T1000 (cell line): Measurements from ENCODE around the gene BACH2.
"Not testable (repeated sequence)": the region's sequence is repeated elsewhere in the genome, so short reads cannot be mapped to it uniquely, and the experiment has no call there.

Source experiments
- DNase-seq: peaks from one replicate; lab custom pipeline; 2025; ENCODE audit warnings: mixed read lengths; lab: John Stamatoyannopoulos, UW

Gene BACH2

DNA sequence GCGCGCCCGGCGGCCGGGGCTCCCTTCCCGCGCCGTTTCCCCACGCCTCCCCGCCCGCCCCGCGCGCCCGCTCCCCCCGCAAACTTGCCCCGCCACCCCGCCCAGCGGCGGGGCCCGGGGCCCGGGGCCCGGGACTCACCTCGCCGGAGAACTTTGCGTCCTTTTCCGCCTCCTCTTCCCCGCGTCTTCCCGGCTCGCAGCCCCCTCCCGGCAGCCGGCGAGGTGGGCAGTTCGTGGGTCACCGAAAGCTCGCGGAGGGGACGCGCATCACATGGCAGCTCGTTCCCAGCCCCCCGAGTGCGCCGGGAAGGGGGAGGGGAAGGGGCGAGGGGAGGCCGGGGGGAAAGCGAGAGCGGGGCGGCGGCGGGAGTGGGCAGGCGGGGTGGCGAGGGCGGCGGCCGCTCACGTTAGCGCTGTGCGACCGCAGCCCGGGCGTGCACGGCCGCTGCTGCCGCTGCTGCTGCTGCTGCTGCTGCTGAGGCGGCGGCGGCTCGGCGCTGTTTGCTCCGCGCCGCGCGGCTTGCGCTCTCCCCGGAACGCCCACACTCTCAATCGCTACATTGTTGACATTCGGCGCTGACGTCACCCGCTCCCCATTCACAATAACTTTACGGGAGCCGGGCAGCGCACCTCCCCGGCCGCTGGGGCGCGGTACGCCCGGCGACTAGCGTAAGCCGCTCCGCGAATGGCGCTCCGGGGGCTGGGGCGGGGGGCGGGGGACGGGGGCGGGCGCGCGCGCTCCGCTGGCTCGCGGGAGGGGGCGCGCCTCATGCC lies at the start of gene BACH2:
Gene BACH2 (minus strand): TSS at position 503 of the 774 bp plus-strand sequence. CDS start 287,999 bp downstream, outside the sequence.
- peak; percentile 69 for DNase-seq

GRCh38 chr6:90343576-90343975 lies 46.9 kb upstream of the BACH2 start:
- DNase-seq, result no peak

- DNase-seq, result no peak
These were observed 41.8 kb upstream of the BACH2 start for GRCh38 chr6:90338409-90338808.

GRCh38 chr6:90336388-90336947 lies 39.8 kb upstream of the BACH2 start:
- DNase-seq, result no peak

DNA sequence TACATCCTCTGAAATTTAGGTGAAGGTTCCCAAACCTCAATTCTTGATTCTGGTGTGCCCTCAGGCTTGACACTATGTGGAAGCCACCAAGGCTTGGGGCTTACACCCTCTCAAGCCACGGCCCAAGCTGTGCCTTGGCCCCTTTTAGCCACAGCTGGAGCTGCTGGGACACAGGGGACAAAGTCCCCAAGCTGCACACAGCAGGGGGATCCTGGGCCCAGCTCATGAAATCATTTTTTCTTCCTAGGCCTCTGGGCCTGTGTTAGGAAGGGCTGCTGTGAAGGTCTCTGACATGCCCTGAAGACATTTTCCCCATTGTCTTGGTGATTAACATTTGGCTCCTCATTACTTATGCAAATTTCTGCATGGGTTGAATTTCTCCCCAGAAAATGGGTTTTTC lies 37.3 kb upstream of the BACH2 start:
- DNase-seq, result no peak

GRCh38 chr6:90332978-90333543 lies 36.4 kb upstream of the BACH2 start:
- DNase-seq, result not testable (repeated sequence)

GRCh38 chr6:90329386-90330077 lies 32.9 kb upstream of the BACH2 start:
- DNase-seq, result no peak

- no peak for DNase-seq
These were observed 31.4 kb upstream of the BACH2 start for GRCh38 chr6:90328004-90328403.

- no peak for DNase-seq
These were observed 29.9 kb upstream of the BACH2 start for GRCh38 chr6:90326404-90327057.

GRCh38 chr6:90323706-90324105 lies 27.1 kb upstream of the BACH2 start:
- no peak for DNase-seq

GRCh38 chr6:90322976-90323474 lies 26.4 kb upstream of the BACH2 start:
- DNase-seq, result no peak

DNA sequence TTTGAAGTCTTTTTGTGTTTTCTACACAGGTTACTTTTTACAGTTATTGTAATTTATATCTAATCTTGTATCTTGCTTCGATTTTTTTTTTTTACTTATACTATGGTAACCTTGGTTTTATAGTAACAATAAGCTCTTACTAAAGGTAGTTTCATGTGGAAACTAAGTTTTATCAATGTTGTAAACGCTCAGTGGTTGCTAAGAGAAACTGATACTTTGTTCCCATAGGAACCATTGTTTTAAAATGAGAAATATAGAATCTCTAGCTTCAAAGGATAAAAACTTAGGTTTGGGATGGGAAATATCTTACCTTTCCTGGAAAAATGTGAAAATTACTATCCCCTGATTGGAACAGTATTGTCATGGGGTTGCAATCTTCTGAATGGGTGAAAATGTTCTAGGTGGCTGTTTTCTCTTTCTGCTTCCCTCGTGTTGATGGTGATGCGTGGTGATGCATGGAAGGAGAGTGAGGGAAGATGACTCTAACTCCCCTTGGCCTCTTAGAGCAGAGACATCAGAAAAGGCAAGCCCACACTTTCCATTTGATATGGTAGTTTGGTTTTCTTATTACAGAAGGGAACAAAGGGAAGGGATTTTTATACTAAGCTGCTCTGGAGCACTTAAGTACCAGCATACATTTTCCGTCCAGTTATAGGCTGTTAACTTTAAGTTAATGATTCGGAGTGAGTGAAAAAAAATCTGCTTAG lies 23.5 kb upstream of the BACH2 start:
- DNase-seq, result no peak

DNA sequence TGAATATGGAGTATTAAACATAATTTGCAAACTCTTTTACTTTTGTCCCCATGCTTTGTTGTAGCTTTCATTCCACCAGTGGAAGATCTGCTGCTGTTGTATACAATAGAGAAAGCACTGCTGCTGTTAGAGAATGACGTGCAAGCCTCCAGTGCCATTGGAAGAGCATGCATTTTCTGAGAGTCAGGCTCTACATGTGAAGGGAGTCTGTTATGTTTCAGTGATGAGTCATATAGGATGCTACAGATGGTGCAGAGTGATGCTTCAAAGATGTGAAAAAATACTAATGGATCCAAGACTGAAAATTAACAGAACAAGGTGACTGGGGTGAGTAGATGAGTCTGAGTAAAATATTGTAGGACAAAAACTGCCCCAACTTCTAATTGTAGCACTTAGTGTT lies 22.4 kb upstream of the BACH2 start:
- DNase-seq, result no peak

DNA sequence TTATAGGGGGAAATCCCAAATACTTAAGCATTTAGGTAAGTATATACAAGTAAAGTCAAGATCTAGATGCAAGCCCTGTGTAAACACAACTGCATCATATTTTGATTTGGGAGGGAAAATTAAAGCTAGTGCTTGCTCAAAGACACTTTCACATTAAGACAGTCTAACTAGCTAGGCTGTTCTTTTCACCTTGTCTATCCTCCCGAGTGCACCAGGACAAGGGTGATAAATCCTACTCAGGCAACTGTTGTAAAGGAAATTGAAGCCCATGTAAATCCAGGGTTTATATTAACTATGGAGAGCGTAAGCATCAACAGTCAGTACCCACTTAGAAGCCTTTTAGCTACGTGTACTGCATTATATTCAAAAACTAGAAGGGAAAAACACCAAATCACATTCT lies 19.3 kb upstream of the BACH2 start:
- DNase-seq, result no peak

GRCh38 chr6:90315354-90315950 lies 18.8 kb upstream of the BACH2 start:
- no peak for DNase-seq

DNA sequence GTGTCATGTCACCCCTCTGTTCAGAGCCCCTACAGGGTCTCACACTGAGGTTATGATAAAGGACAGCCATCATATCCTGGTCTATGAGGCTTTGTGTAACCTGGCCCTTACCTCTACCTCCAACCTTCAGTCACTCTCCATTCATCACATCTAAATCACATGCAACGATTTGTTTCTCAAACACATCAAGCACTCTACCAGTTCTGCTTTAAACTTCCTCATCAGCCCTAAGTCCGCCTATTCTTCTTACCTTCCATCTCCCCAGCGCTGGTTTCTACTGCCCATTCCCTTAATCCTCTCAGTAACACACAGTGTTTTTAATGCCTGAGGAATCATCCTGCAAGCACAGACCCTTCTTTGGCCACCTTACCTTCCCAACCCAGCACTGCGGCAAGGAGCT lies 17.9 kb upstream of the BACH2 start:
- DNase-seq, result no peak

DNA sequence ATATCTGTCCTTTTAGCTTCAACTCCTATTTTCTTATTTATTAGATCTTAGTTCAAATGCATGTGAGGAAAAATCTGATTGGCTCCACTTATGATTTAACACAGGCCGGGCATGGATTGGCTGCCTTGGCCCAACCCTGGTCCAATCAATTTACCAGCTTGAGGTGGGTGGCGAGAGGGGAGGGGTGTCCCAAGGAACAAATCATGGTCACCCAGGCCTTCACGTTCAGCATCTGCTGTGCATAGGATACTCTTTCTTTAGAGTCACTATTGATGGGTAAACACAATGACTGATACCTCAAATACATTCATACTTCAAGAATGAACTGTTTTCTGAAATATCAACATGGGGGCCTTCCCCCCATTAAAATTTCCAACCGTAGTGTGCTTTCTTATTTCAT lies 14.9 kb upstream of the BACH2 start:
- DNase-seq, result no peak

DNA sequence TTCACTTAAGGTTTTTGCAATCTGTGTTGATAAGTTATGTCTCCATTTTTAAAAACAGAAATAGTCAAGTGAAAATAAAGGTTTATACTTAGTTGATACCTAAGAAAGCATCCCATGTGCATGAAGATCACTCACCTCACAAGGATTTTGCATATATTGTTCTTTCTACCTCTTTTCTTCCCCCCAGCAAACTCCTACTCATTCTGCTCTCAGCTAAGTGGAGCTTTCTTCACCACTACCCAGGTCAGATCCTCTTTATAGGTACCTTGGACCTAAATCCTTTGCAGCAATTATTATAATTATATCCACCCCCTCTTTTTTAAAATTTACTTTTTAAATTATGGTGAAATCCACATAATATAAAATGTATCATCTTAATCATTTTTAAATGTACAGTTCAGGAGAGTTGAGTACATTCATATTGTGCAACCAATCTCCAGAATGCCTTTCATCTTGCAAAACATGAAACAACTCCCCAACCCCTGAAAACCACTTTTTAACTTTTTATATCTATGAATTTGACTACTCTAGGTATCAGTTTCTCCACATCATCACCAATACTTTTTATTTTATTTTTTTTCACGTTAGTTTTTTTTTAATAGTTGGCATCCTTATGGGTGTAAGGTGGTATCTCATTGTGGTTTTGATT lies 9.3 kb upstream of the BACH2 start:
- no peak for DNase-seq

DNA sequence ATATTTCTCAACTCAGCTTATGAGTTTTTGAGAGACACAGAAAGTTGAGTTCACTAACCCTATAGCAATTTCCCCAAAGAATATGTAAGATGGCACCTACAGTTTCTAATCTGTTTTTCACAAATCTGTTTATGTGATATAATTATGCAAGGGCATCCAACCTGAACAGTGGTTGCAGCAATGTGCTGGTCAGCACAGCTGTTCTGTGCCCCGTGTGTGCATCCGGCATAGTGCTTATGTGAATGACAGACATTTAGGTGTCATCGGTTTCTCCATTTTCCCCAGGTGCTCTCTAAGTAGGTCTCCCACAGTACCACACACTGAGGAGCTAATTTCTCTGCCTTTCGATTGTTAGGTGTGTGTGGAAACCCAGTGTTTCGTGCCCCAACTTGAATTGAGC lies 7.7 kb upstream of the BACH2 start:
- no peak for DNase-seq

GRCh38 chr6:90303039-90303438 lies 6.4 kb upstream of the BACH2 start:
- DNase-seq, result no peak

GRCh38 chr6:90302320-90302719 lies 5.7 kb upstream of the BACH2 start:
- no peak for DNase-seq
